HEK293 (cell line): Measurements from ENCODE around the gene EEFSEC.

Experiments
- CTCF ChIA-PET: fragments of 350-600 bp; formaldehyde crosslinking; extraction: SDS; loops from one replicate; lab custom pipeline; 2021; ENCODE audit warnings: antibody characterized with exemption; lab: Yijun Ruan, JAX
- POLR2A ChIA-PET: fragments of 300-600 bp; formaldehyde crosslinking; extraction: SDS; loops from one replicate; lab custom pipeline; 2020; ENCODE audit warnings: antibody characterized with exemption, inconsistent platforms; lab: Yijun Ruan, JAX
- H3K27ac ChIP-seq: fragments of 200-500 bp; sonication (Bioruptor generic); 2 replicates; pipeline ENCODE4 v1.5.1; 2014; ENCODE audit warnings: low read depth, low read length, control low read depth, inconsistent platforms; ENCODE audit errors: extremely low read depth
- H3K36me3 ChIP-seq, 2 experiments: fragments of 200-500 bp in 1 of 2; sonication (Bioruptor generic) in 1 of 2; 1 replicate in 1 of 2; 2 replicates in 1 of 2; pipeline ENCODE4 v1.5.1; 2014 to 2017; ENCODE audit warnings: inconsistent platforms in 2 of 2, low read length in 2 of 2; ENCODE audit not compliant: control insufficient read depth in 2 of 2, insufficient read depth in 1 of 2
- H3K4me1 ChIP-seq: fragments of 200-500 bp; sonication (Bioruptor generic); 2 replicates; pipeline ENCODE4 v1.5.1; 2014; ENCODE audit warnings: mild to moderate bottlenecking, low read length, inconsistent platforms; ENCODE audit not compliant: control insufficient read depth, insufficient read depth
- H3K4me3 ChIP-seq: 2 replicates; pipeline ENCODE4 v1.5.1; 2011; ENCODE audit warnings: low read depth, mild to moderate bottlenecking, control low read depth, low read length, moderate library complexity
- H3K9me3 ChIP-seq: fragments of 200-500 bp; sonication (Bioruptor generic); 2 replicates; pipeline ENCODE4 v1.5.1; 2014; ENCODE audit warnings: low read depth, low read length, inconsistent platforms; ENCODE audit not compliant: control insufficient read depth, insufficient read depth
- GLI2 ChIP-seq: fragments of 450-650 bp; formaldehyde crosslinking; IDR thresholded peaks from 2 replicates; pipeline ENCODE4; 2017; ENCODE audit warnings: missing biosample characterization, missing genetic modification characterization, low read depth, borderline replicate concordance
- GLIS1 ChIP-seq: fragments of 450-650 bp; formaldehyde crosslinking; IDR thresholded peaks from 2 replicates; pipeline ENCODE4 v1.5.1; 2016; ENCODE audit warnings: missing biosample characterization, missing genetic modification characterization
- HOXA7 ChIP-seq: sonication (generic); formaldehyde crosslinking; IDR thresholded peaks from 2 replicates; pipeline ENCODE4 v1.8.1; 2022; ENCODE audit warnings: missing genetic modification reagents, borderline replicate concordance
- MEIS1 ChIP-seq: sonication (generic); formaldehyde crosslinking; IDR thresholded peaks from 2 replicates; pipeline ENCODE4 v1.8.1; 2022; ENCODE audit warnings: missing genetic modification reagents, mild to moderate bottlenecking, borderline replicate concordance
- SP2 ChIP-seq: fragments of 450-650 bp; formaldehyde crosslinking; IDR thresholded peaks from 2 replicates; pipeline ENCODE4 v1.5.1; 2016; ENCODE audit warnings: missing biosample characterization, missing genetic modification characterization
- ZBTB48 ChIP-seq: fragments of 450-650 bp; formaldehyde crosslinking; IDR thresholded peaks from 2 replicates; pipeline ENCODE4 v1.5.1; 2016; ENCODE audit warnings: missing biosample characterization, missing genetic modification characterization
- ZFHX2 ChIP-seq: fragments of 450-650 bp; formaldehyde crosslinking; conservative IDR thresholded peaks from 2 replicates; pipeline ENCODE4 v1.5.1; 2016; ENCODE audit warnings: missing biosample characterization, missing genetic modification characterization
- ZIC2 ChIP-seq: fragments of 450-650 bp; formaldehyde crosslinking; IDR thresholded peaks from 2 replicates; pipeline ENCODE4 v1.5.1; 2016; ENCODE audit warnings: missing biosample characterization, missing genetic modification characterization
- ZNF16 ChIP-seq: fragments of 450-650 bp; formaldehyde crosslinking; IDR thresholded peaks from 2 replicates; pipeline ENCODE4 v1.5.1; 2016; ENCODE audit warnings: low read depth, missing biosample characterization, missing genetic modification characterization
- ZNF174 ChIP-seq: fragments of 450-650 bp; formaldehyde crosslinking; IDR thresholded peaks from 2 replicates; pipeline ENCODE4 v1.5.0; 2017; ENCODE audit warnings: missing biosample characterization, mild to moderate bottlenecking, missing genetic modification characterization
- ZNF223 ChIP-seq: fragments of 450-650 bp; formaldehyde crosslinking; IDR thresholded peaks from 2 replicates; pipeline ENCODE4 v1.5.1; 2016; ENCODE audit warnings: missing biosample characterization, missing genetic modification characterization
- ZNF423 ChIP-seq: fragments of 450-650 bp; formaldehyde crosslinking; IDR thresholded peaks from 2 replicates; pipeline ENCODE4 v1.5.1; 2016; ENCODE audit warnings: missing biosample characterization, missing genetic modification characterization
- ZNF514 ChIP-seq: fragments of 450-650 bp; formaldehyde crosslinking; IDR thresholded peaks from 2 replicates; pipeline ENCODE4 v1.5.1; 2016; ENCODE audit warnings: missing biosample characterization, missing genetic modification characterization
- ZNF544 ChIP-seq: fragments of 450-650 bp; formaldehyde crosslinking; IDR thresholded peaks from 2 replicates; pipeline ENCODE4 v1.5.0; 2017; ENCODE audit warnings: missing biosample characterization, missing genetic modification characterization
- ZNF555 ChIP-seq: fragments of 450-650 bp; formaldehyde crosslinking; conservative IDR thresholded peaks from 2 replicates; pipeline ENCODE4 v1.5.1; 2017; ENCODE audit warnings: missing biosample characterization, mild to moderate bottlenecking, missing genetic modification characterization, inconsistent platforms
- ZNF596 ChIP-seq: fragments of 450-650 bp; IDR thresholded peaks from 2 replicates; pipeline ENCODE4 v1.5.0; 2018; ENCODE audit warnings: missing biosample characterization, mild to moderate bottlenecking, missing genetic modification characterization, moderate library complexity
- ZNF610 ChIP-seq: fragments of 450-650 bp; formaldehyde crosslinking; IDR thresholded peaks from 2 replicates; pipeline ENCODE4 v1.5.1; 2016; ENCODE audit warnings: missing biosample characterization, missing genetic modification characterization, borderline replicate concordance
- ZNF623 ChIP-seq: fragments of 450-650 bp; formaldehyde crosslinking; IDR thresholded peaks from 2 replicates; pipeline ENCODE4 v1.5.1; 2016; ENCODE audit warnings: missing biosample characterization, missing genetic modification characterization
- ZNF776 ChIP-seq: fragments of 450-650 bp; formaldehyde crosslinking; IDR thresholded peaks from 2 replicates; pipeline ENCODE4 v1.5.0; 2017; ENCODE audit warnings: missing biosample characterization, missing genetic modification characterization, borderline replicate concordance
- ZNF830 ChIP-seq: fragments of 450-650 bp; IDR thresholded peaks from 2 replicates; pipeline ENCODE4 v1.5.0; 2018; ENCODE audit warnings: missing biosample characterization, missing genetic modification characterization, low read depth, mild to moderate bottlenecking, moderate library complexity
- ZSCAN23 ChIP-seq: fragments of 450-650 bp; formaldehyde crosslinking; IDR thresholded peaks from 2 replicates; pipeline ENCODE4 v1.5.1; 2016; ENCODE audit warnings: missing biosample characterization, missing genetic modification characterization
- TF ChIP-seq, protein P1 (sequence below): fragments of 450-650 bp; IDR thresholded peaks from 2 replicates; pipeline ENCODE4 v1.5.1; 2018; ENCODE audit warnings: missing biosample characterization, missing genetic modification characterization
- TF ChIP-seq, protein P2 (sequence below): fragments of 450-650 bp; formaldehyde crosslinking; IDR thresholded peaks from 2 replicates; pipeline ENCODE4 v1.5.1; 2016; ENCODE audit warnings: missing biosample characterization, missing genetic modification characterization
- TF ChIP-seq, protein P3 (sequence below): fragments of 450-650 bp; formaldehyde crosslinking; IDR thresholded peaks from 2 replicates; pipeline ENCODE4 v1.5.1; 2016; ENCODE audit warnings: missing biosample characterization, missing genetic modification characterization
- TF ChIP-seq, protein P4 (sequence below): fragments of 450-650 bp; formaldehyde crosslinking; IDR thresholded peaks from 2 replicates; pipeline ENCODE4 v1.5.1; 2016; ENCODE audit warnings: missing biosample characterization, missing genetic modification characterization, borderline replicate concordance
- TF ChIP-seq, protein P5 (sequence below): fragments of 450-650 bp; formaldehyde crosslinking; conservative IDR thresholded peaks from 2 replicates; pipeline ENCODE4 v1.5.1; 2016; ENCODE audit warnings: low read depth, missing biosample characterization, missing genetic modification characterization

Gene EEFSEC

DNA sequence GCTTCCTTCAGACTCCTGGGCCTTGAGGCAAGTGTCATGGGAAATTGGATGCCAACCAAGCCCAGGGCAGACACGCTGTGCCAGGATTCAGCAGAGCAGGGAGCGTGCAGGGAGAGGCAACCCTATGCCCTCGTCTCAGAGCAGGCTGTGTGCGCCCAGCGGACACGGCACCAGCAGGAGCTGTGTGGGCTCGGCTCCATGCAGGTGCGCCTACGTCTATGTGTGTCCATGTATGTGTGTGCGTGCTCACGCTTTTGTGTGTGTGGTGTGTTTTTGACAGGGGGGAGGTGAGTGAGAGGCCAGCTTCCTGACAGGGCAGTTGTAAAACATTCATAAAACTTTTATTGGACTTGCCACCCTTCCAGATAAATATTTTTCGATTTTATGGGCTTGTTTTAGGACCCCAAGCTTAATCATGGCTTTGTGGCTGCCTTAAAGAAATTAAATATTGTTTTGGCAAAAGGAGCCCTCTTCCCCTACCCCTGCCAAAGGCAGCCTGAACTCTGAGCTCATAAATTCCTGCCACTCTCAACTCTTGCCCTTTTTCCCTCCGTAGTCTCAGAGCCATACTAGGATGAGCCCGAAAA lies 229.0 kb downstream of the EEFSEC start:
- Histone ChIP-seq H3K36me3 (no peaks in the 10 kb centered on the region), H3K4me1 (peaks cover 16% of the 10 kb centered on the region), H3K4me3 (no peak overlapping the region), H3K9me3 (no peaks in the 10 kb centered on the region), H3K27ac (0 out of 2 replicates have a peak overlapping the region, but pooled peaks have one; percentile 5)
- ChIA-PET CTCF (interaction anchor here (0.6 kb wide), 1 partner anchor 603 kb away, joined by 5 read pairs; no protein-coding TSS in a partner anchor), POLR2A (no interaction called here)
- TF ChIP-seq ZNF423 (tag by site-specific recombination) (no peak), MEIS1 (no peak), ZBTB48 (tag by site-specific recombination) (no peak), ZNF596 (tag by site-specific recombination) (no peak), ZNF776 (tag by site-specific recombination) (no peak), ZFHX2 (tag by site-specific recombination) (peak; percentile 91), ZIC2 (tag by site-specific recombination) (0 out of 2 replicates have a peak, but pooled peaks have one; percentile 13), ZNF223 (tag by site-specific recombination) (no peak), ZNF830 (tag by site-specific recombination) (no peak), SP2 (tag by site-specific recombination) (no peak), ZNF16 (tag by site-specific recombination) (no peak), ZNF610 (tag by site-specific recombination) (0 out of 2 replicates have a peak, but pooled peaks have one; percentile 16), GLIS1 (tag by site-specific recombination) (no peak), ZNF555 (tag by site-specific recombination) (no peak), ZNF514 (no peak), ZNF623 (no peak), ZSCAN23 (no peak), HOXA7 (CRISPR knock-in tag) (no peak), ZNF544 (no peak), ZNF174 (tag by site-specific recombination) (no peak), GLI2 (tag by site-specific recombination) (no peak)
- TF ChIP-seq, protein P1, sequence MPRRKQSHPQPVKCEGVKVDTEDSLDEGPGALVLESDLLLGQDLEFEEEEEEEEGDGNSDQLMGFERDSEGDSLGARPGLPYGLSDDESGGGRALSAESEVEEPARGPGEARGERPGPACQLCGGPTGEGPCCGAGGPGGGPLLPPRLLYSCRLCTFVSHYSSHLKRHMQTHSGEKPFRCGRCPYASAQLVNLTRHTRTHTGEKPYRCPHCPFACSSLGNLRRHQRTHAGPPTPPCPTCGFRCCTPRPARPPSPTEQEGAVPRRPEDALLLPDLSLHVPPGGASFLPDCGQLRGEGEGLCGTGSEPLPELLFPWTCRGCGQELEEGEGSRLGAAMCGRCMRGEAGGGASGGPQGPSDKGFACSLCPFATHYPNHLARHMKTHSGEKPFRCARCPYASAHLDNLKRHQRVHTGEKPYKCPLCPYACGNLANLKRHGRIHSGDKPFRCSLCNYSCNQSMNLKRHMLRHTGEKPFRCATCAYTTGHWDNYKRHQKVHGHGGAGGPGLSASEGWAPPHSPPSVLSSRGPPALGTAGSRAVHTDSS (tag by site-specific recombination) = no peak
- TF ChIP-seq, protein P2, sequence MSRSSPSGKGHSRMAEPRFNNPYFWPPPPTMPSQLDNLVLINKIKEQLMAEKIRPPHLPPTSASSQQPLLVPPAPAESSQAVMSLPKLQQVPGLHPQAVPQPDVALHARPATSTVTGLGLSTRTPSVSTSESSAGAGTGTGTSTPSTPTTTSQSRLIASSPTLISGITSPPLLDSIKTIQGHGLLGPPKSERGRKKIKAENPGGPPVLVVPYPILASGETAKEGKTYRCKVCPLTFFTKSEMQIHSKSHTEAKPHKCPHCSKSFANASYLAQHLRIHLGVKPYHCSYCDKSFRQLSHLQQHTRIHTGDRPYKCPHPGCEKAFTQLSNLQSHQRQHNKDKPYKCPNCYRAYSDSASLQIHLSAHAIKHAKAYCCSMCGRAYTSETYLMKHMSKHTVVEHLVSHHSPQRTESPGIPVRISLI (tag by site-specific recombination) = no peak
- TF ChIP-seq, protein P3, sequence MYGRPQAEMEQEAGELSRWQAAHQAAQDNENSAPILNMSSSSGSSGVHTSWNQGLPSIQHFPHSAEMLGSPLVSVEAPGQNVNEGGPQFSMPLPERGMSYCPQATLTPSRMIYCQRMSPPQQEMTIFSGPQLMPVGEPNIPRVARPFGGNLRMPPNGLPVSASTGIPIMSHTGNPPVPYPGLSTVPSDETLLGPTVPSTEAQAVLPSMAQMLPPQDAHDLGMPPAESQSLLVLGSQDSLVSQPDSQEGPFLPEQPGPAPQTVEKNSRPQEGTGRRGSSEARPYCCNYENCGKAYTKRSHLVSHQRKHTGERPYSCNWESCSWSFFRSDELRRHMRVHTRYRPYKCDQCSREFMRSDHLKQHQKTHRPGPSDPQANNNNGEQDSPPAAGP (tag by site-specific recombination) = no peak
- TF ChIP-seq, protein P4, sequence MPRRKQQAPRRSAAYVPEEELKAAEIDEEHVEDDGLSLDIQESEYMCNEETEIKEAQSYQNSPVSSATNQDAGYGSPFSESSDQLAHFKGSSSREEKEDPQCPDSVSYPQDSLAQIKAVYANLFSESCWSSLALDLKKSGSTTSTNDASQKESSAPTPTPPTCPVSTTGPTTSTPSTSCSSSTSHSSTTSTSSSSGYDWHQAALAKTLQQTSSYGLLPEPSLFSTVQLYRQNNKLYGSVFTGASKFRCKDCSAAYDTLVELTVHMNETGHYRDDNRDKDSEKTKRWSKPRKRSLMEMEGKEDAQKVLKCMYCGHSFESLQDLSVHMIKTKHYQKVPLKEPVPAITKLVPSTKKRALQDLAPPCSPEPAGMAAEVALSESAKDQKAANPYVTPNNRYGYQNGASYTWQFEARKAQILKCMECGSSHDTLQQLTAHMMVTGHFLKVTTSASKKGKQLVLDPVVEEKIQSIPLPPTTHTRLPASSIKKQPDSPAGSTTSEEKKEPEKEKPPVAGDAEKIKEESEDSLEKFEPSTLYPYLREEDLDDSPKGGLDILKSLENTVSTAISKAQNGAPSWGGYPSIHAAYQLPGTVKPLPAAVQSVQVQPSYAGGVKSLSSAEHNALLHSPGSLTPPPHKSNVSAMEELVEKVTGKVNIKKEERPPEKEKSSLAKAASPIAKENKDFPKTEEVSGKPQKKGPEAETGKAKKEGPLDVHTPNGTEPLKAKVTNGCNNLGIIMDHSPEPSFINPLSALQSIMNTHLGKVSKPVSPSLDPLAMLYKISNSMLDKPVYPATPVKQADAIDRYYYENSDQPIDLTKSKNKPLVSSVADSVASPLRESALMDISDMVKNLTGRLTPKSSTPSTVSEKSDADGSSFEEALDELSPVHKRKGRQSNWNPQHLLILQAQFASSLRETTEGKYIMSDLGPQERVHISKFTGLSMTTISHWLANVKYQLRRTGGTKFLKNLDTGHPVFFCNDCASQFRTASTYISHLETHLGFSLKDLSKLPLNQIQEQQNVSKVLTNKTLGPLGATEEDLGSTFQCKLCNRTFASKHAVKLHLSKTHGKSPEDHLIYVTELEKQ (tag by site-specific recombination) = no peak
- TF ChIP-seq, protein P5, sequence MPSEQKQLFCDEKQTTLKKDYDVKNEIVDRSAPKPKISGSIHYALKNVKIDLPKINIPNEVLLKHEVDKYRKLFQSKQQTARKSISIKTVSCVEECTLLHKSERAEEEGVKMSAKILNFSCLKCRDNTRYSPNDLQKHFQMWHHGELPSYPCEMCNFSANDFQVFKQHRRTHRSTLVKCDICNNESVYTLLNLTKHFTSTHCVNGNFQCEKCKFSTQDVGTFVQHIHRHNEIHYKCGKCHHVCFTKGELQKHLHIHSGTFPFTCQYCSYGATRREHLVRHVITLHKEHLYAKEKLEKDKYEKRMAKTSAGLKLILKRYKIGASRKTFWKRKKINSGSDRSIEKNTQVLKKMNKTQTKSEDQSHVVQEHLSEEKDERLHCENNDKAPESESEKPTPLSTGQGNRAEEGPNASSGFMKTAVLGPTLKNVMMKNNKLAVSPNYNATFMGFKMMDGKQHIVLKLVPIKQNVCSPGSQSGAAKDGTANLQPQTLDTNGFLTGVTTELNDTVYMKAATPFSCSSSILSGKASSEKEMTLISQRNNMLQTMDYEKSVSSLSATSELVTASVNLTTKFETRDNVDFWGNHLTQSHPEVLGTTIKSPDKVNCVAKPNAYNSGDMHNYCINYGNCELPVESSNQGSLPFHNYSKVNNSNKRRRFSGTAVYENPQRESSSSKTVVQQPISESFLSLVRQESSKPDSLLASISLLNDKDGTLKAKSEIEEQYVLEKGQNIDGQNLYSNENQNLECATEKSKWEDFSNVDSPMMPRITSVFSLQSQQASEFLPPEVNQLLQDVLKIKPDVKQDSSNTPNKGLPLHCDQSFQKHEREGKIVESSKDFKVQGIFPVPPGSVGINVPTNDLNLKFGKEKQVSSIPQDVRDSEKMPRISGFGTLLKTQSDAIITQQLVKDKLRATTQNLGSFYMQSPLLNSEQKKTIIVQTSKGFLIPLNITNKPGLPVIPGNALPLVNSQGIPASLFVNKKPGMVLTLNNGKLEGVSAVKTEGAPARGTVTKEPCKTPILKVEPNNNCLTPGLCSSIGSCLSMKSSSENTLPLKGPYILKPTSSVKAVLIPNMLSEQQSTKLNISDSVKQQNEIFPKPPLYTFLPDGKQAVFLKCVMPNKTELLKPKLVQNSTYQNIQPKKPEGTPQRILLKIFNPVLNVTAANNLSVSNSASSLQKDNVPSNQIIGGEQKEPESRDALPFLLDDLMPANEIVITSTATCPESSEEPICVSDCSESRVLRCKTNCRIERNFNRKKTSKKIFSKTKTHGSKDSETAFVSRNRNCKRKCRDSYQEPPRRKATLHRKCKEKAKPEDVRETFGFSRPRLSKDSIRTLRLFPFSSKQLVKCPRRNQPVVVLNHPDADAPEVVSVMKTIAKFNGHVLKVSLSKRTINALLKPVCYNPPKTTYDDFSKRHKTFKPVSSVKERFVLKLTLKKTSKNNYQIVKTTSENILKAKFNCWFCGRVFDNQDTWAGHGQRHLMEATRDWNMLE (tag by site-specific recombination) = no peak
